Caco-2 (cell line): ENCODE results near the gene GABRG3. TPM values are rescaled to one million over a fixed set of nuclear protein-coding genes. Genes with fewer than 3 reads are reported as not detected.

ENCODE experiments used
- BruUV-seq: library from RNA; stranded (reverse); fragments of 400-500 nt; replicated peaks from 2 replicates; lab custom pipeline; 2021; lab: Mats Ljungman, UMichigan
- CTCF ChIA-PET: fragments of 300-600 bp; sonication (Branson Sonifier 250); formaldehyde crosslinking; loops from one replicate; lab custom pipeline; 2022; ENCODE audit warnings: antibody characterized with exemption; lab: Charles Lee
- POLR2A ChIA-PET: fragments of 300-600 bp; sonication (Branson Sonifier 250); formaldehyde crosslinking; loops from one replicate; lab custom pipeline; 2022; ENCODE audit warnings: antibody characterized with exemption; lab: Charles Lee
- DNase-seq, 2 experiments: peaks; one replicate each; pipeline versions ENCODE4 v3.0.0 to v3.0.0-alpha.2; 2020 to 2022
- H3K27me3 ChIP-seq: replicated peaks from 2 replicates; pipeline ENCODE4 v1.6.0; 2011; ENCODE audit warnings: low read length; ENCODE audit not compliant: control insufficient read depth, insufficient read depth
- H3K36me3 ChIP-seq: 2 replicates; pipeline ENCODE4 v1.5.1; 2011; ENCODE audit warnings: low read length; ENCODE audit not compliant: control insufficient read depth, insufficient read depth
- H3K4me1 ChIP-seq: fragments of 250-450 bp; sonication (Bioruptor Pico); 2 replicates; pipeline ENCODE4 v1.5.1; 2020; ENCODE audit warnings: mild to moderate bottlenecking
- H3K4me3 ChIP-seq: 2 replicates; pipeline ENCODE4 v1.5.1; 2011; ENCODE audit warnings: low read depth, mild to moderate bottlenecking, control low read depth, low read length
- H3K9me3 ChIP-seq: fragments of 250-450 bp; sonication (Bioruptor Pico); 2 replicates; pipeline ENCODE4 v1.5.1; 2020; ENCODE audit warnings: mild to moderate bottlenecking, moderate library complexity
- H3K27ac Mint-ChIP-seq: one replicate; pipeline ENCODE4 v1.8.0; 2022; ENCODE audit warnings: mixed read lengths; ENCODE audit not compliant: unreplicated experiment
- H3K27me3 Mint-ChIP-seq: one replicate; pipeline ENCODE4 v1.8.0; 2022; ENCODE audit warnings: mixed read lengths; ENCODE audit not compliant: insufficient read depth, unreplicated experiment
- H3K36me3 Mint-ChIP-seq: one replicate; pipeline ENCODE4 v1.8.0; 2022; ENCODE audit warnings: mild to moderate bottlenecking, mixed read lengths; ENCODE audit not compliant: insufficient read depth, unreplicated experiment
- H3K4me1 Mint-ChIP-seq: one replicate; pipeline ENCODE4 v1.8.0; 2022; ENCODE audit warnings: low read depth, mixed read lengths; ENCODE audit not compliant: unreplicated experiment
- H3K4me3 Mint-ChIP-seq: one replicate; pipeline ENCODE4 v1.8.0; 2022; ENCODE audit warnings: mild to moderate bottlenecking, moderate library complexity, mixed read lengths; ENCODE audit not compliant: unreplicated experiment
- H3K9me3 Mint-ChIP-seq: one replicate; pipeline ENCODE4 v1.8.0; 2022; ENCODE audit warnings: mixed read lengths; ENCODE audit not compliant: unreplicated experiment
- intact Hi-C: fragments of 100-400 bp; cut with micrococcal nuclease; formaldehyde crosslinking; loops from one replicate; pipeline ENCODE4 v1.10.0; 2022; ENCODE audit not compliant: unreplicated experiment
- total RNA-seq: library from RNA; stranded (reverse); gene quantifications from 2 replicates; pipeline ENCODE4 v1.2.3, GENCODE V29; 2022
- TF ChIP-seq, protein P1 (sequence below), 2 experiments: fragments of 200-600 bp in 1 of 2; IDR thresholded peaks; 1 replicate in 1 of 2; 2 replicates in 1 of 2; pipeline versions ENCODE4 v1.5.1 to v1.8.0; 2011 to 2022; ENCODE audit warnings: antibody characterized with exemption in 1 of 2, control low read depth in 1 of 2, inconsistent platforms in 1 of 2, low read depth in 1 of 2, low read length in 1 of 2, mild to moderate bottlenecking in 1 of 2, moderate library complexity in 1 of 2; ENCODE audit not compliant: insufficient read depth in 1 of 2, severe bottlenecking in 1 of 2, unreplicated experiment in 1 of 2

The GABRG3 gene
- total RNA-seq, 1 experiment from 2014 or later: not detected

DNA sequence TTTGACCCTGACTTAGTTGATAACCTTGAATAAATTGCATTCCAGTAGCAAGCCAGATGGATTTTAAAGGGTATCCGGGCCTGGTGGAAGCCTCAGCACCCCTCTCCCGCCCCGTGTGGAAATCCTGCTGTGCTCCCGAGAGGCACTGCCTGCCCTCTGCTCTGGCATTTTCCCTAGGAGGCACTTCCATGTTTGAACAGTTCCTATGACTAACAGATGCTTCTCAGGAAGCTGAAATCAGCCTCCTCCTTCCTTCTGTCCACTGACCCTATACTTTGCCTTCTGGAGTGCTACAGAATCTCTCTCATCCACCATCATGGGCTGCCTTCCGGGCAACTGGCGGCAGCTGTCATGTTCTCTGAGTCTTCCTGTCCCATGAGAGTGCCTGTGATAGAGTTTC lies 90.8 kb downstream of the GABRG3 start:
- no peak overlapping the region for H3K4me3 ChIP-seq
- no peak overlapping the region for H3K27ac Mint-ChIP-seq
- intact Hi-C loops: no loop called here
- H3K4me3 Mint-ChIP-seq: no peak overlapping the region
- TF ChIP-seq, protein P1, sequence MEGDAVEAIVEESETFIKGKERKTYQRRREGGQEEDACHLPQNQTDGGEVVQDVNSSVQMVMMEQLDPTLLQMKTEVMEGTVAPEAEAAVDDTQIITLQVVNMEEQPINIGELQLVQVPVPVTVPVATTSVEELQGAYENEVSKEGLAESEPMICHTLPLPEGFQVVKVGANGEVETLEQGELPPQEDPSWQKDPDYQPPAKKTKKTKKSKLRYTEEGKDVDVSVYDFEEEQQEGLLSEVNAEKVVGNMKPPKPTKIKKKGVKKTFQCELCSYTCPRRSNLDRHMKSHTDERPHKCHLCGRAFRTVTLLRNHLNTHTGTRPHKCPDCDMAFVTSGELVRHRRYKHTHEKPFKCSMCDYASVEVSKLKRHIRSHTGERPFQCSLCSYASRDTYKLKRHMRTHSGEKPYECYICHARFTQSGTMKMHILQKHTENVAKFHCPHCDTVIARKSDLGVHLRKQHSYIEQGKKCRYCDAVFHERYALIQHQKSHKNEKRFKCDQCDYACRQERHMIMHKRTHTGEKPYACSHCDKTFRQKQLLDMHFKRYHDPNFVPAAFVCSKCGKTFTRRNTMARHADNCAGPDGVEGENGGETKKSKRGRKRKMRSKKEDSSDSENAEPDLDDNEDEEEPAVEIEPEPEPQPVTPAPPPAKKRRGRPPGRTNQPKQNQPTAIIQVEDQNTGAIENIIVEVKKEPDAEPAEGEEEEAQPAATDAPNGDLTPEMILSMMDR (IDR thresholded peaks at IDR 0.05; ENCODE audit: insufficient read depth in 1 of 2, low read depth in 1 of 2, low read length in 1 of 2, severe bottlenecking in 1 of 2, unreplicated experiment in 1 of 2): no peak
- no peak for DNase-seq
- no peaks in the 10 kb centered on the region for H3K27me3 ChIP-seq
- CTCF ChIA-PET: no interaction called here
- BruUV-seq: no TSS peak
- H3K36me3 ChIP-seq: no peaks in the 10 kb centered on the region
- no peaks in the 10 kb centered on the region for H3K9me3 ChIP-seq
- H3K36me3 Mint-ChIP-seq: no peaks in the 10 kb centered on the region
- no peaks in the 10 kb centered on the region for H3K9me3 Mint-ChIP-seq
- POLR2A ChIA-PET: no interaction called here
- no peaks in the 10 kb centered on the region for H3K4me1 ChIP-seq
- H3K27me3 Mint-ChIP-seq: no peaks in the 10 kb centered on the region
- H3K4me1 Mint-ChIP-seq: no peaks in the 10 kb centered on the region

GRCh38 chr15:27062951-27063350 lies 92.0 kb downstream of the GABRG3 start:
- CTCF ChIA-PET: no interaction called here
- H3K36me3 ChIP-seq: no peaks in the 10 kb centered on the region
- no TSS peak for BruUV-seq
- Mint-ChIP-seq H3K36me3 (no peaks in the 10 kb centered on the region), H3K27ac (no peak overlapping the region), H3K4me3 (no peak overlapping the region), H3K4me1 (no peaks in the 10 kb centered on the region), H3K27me3 (no peaks in the 10 kb centered on the region), H3K9me3 (no peaks in the 10 kb centered on the region)
- no peak for DNase-seq
- H3K27me3 ChIP-seq: no peaks in the 10 kb centered on the region
- intact Hi-C loops: no loop called here
- POLR2A ChIA-PET: interaction anchor here (0.6 kb wide), 1 partner anchor 877 kb away, joined by 3 read pairs; no protein-coding TSS in a partner anchor
- no peaks in the 10 kb centered on the region for H3K9me3 ChIP-seq
- TF ChIP-seq, protein P1 (IDR thresholded peaks at IDR 0.05; ENCODE audit: insufficient read depth in 1 of 2, low read depth in 1 of 2, low read length in 1 of 2, severe bottlenecking in 1 of 2, unreplicated experiment in 1 of 2): no peak
- H3K4me3 ChIP-seq: no peak overlapping the region
- no peaks in the 10 kb centered on the region for H3K4me1 ChIP-seq

GRCh38 chr15:27064080-27064479 lies 93.1 kb downstream of the GABRG3 start:
- no peaks in the 10 kb centered on the region for H3K9me3 Mint-ChIP-seq
- no peak overlapping the region for H3K27ac Mint-ChIP-seq
- TF ChIP-seq, protein P1 (IDR thresholded peaks at IDR 0.05; ENCODE audit: insufficient read depth in 1 of 2, low read depth in 1 of 2, low read length in 1 of 2, severe bottlenecking in 1 of 2, unreplicated experiment in 1 of 2): no peak
- BruUV-seq: no TSS peak
- DNase-seq: no peak
- Histone ChIP-seq H3K9me3 (no peaks in the 10 kb centered on the region), H3K4me1 (no peaks in the 10 kb centered on the region), H3K27me3 (no peaks in the 10 kb centered on the region), H3K36me3 (no peaks in the 10 kb centered on the region), H3K4me3 (no peak overlapping the region)
- H3K4me3 Mint-ChIP-seq: no peak overlapping the region
- CTCF ChIA-PET: no interaction called here
- intact Hi-C loops: no loop called here
- H3K27me3 Mint-ChIP-seq: no peaks in the 10 kb centered on the region
- no peaks in the 10 kb centered on the region for H3K4me1 Mint-ChIP-seq
- POLR2A ChIA-PET: no interaction called here
- no peaks in the 10 kb centered on the region for H3K36me3 Mint-ChIP-seq
